GM13976 (cell line): ENCODE measurements around the gene COL17A1.

Source experiments
- DNase-seq: peaks from one replicate; pipeline ENCODE4 v3.0.0; 2012; ENCODE audit warnings: low spot score
- CTCF ChIP-seq: IDR thresholded peaks from 2 replicates; pipeline ENCODE4 v1.5.1; 2012; ENCODE audit warnings: borderline replicate concordance, mild to moderate bottlenecking; ENCODE audit not compliant: insufficient read depth; ENCODE audit errors: extremely low read depth, missing control alignments, control extremely low read depth
- in situ Hi-C: fragments of 300-500 bp; cut with MboI; formaldehyde crosslinking; loops from one replicate; pipeline ENCODE4 v1.12.0; 2022; ENCODE audit warnings: low sequenced_read_pairs, mixed read lengths, inconsistent platforms; ENCODE audit not compliant: unreplicated experiment

Gene COL17A1

GRCh38 chr10:104026762-104027161 lies 58.9 kb downstream of the COL17A1 start:
- no peak for DNase-seq
- no peak for TF ChIP-seq CTCF
- in situ Hi-C loops, result no loop called here

- no peak for DNase-seq
- in situ Hi-C loops, result no loop called here
- no peak for TF ChIP-seq CTCF
These were observed 60.2 kb downstream of the COL17A1 start for GRCh38 chr10:104025524-104025923.

GRCh38 chr10:104022026-104022425 lies 63.7 kb downstream of the COL17A1 start:
- no peak for TF ChIP-seq CTCF
- DNase-seq, result no peak
- in situ Hi-C loops, result no loop called here

- no peak for DNase-seq
- TF ChIP-seq CTCF, result no peak
- in situ Hi-C loops, result no loop called here
These were observed 64.4 kb downstream of the COL17A1 start for GRCh38 chr10:104021246-104021645.

DNA sequence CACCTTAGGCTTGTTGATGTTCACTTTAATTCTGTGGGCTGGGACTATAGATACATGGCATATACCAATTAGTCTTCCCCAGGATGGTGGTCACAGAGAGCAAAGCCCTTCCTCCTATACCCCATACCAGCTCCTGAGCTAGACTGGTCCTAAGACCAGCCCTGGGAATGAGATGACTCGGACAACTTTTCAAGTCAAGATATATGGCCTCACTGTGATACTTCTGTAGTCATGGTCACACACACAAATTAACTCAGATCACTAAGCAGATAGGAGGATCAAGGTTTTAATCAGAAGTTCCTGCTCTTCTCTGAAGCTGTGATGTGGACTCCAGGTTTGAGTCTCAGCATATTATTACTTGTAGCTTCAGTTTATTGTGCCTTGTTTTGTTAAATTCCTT lies 65.7 kb downstream of the COL17A1 start:
- no peak for TF ChIP-seq CTCF
- DNase-seq, result no peak
- in situ Hi-C loops, result no loop called here

- DNase-seq, result no peak
- no peak for TF ChIP-seq CTCF
- in situ Hi-C loops, result no loop called here
These were observed 67.2 kb downstream of the COL17A1 start for GRCh38 chr10:104018471-104018870.

- no peak for TF ChIP-seq CTCF
- no peak for DNase-seq
- in situ Hi-C loops, result no loop called here
These were observed 69.0 kb downstream of the COL17A1 start for GRCh38 chr10:104016661-104017060.
